Tongue (tissue), 2 donors: ENCODE results near the gene CRIP1. TPM values are rescaled to one million over a fixed set of nuclear protein-coding genes. Genes with fewer than 3 reads are reported as not detected.
A peak's percentile ranks its signal among the peaks of the same experiment; 100 is the strongest.

Experiments
- DNase-seq: peaks from one replicate; pipeline ENCODE4 v3.0.0-alpha.2; 2015
- total RNA-seq: library from RNA; depleted of rRNA; stranded (reverse); fragments of >200 nt; gene quantifications from one replicate; pipeline ENCODE4 v1.2.3, GENCODE V29; 2014

Gene CRIP1, protein sequence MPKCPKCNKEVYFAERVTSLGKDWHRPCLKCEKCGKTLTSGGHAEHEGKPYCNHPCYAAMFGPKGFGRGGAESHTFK
- 49.3 TPM for total RNA-seq

DNA sequence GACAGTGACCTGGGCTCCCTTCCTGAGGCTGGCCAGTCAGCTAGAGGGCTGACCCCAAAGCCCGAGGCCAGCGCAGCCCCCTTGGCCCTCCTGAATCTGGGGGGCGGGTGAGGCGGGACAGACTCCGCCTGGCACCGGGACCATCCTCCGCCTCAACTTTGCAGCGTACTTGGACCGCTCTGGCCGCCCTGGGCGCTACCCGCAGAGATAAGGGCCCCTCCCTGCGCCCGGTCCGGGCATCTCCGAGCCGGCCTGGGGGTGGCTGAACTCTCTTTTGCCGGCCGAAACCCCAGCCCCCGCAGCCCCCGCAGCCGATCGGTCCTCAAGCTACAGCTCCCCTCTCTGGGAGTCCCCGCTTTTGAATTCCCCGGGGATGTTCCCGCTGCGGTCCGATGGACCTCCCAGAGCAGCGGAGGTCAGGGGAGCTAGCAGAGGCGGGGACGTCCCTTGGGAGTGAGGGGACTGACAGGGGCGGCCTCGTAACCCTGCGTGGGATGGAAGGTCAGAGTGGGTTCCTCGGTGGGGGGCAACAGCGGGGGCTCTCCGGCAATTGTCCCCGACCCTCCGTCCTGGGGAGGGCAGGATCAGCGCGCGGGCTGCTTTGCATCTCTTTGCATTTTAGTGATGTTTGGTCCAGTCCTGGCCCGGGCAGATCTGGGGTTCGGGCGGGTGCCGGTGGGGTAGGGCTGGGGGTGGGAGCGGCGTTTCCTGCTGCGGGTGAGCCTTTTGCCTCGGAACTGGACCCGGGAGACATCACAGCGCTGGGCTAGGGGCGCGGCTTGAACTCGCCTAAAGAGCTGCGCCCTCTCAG, at the start of gene CRIP1:
TSS of gene CRIP1 (plus strand) at position 724 of the 811 bp plus-strand sequence. CDS start 374 bp downstream, outside the sequence.
- DNase-seq, result no peak

DNA sequence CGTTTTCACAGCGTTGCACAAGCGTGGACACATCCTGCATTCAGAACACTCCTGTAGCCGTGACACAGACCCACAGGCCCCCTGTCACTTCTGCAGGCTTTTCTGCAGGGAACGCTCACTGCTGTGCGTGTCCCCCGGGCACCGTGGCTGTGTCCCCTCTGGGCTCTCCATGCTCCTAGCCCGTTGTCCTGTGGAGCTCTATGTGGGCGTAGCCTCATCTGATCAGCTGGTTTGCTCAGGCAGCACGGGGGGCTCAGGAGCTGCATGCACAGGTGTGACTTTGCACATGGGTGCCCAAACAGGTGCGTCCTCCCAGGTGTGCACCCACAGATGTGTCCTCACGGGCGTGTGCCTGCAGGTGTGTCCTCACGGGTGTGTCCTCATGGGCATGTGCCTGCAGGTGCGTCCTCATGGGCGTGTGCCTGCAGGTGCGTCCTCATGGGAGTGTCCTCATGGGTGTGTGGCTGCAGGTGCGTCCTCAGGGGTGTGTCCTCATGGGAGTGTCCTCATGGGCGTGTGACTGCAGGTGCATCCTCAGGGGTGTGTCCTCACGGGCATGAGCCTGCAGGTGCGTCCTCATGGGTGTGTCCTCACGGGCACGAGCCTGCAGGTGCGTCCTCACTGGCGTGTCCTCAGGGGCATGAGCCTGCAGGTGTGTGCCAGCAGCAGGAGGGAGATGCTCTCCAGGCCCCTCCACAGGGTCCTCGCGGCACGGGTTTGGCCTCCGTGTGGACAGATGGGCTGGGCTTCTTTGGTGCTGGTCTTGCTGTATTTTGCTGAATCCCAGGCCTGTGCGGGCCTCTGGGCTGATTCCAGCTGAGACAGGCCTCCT, 49.6 kb upstream of the CRIP1 start:
- DNase-seq, result no peak

DNA sequence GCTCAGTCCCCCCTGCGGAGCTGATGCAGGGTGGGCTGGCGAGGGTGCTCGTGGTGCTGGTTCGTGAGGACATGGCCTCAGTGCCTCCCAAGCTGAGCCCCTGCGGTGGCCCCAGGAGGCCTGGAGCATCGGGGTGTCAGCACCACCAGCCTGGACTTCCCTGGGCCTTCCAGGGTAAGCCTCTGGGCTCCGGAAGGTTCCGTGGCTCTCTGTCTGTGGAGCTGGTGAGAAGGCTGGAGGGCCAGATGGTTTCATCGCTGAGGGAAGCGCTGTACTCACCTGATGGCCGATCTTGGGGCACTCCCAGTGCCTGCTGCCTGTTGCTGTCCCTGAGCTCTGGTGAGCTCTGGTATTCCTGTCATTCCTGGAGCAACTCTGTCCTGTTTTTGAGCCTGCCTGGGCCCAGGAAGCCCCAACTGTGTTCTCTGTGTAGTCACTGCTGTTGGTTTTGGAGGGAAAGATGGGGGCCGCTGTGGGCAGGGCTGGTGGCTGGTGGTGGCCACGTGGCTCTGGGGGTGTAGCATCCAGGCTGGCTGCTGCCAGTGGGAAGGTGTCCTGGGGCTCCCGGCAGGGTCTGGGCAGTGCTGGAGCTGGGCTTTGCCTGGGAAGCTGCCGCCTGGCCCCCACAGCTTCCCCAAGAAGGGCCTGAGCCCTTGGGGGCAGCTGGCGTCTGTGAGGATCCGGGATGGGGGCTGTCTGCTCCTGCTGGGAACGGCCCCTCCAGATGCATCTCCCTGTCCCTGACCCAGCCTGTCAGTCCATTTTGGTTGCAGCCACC, 48.8 kb upstream of the CRIP1 start:
- no peak for DNase-seq

DNA sequence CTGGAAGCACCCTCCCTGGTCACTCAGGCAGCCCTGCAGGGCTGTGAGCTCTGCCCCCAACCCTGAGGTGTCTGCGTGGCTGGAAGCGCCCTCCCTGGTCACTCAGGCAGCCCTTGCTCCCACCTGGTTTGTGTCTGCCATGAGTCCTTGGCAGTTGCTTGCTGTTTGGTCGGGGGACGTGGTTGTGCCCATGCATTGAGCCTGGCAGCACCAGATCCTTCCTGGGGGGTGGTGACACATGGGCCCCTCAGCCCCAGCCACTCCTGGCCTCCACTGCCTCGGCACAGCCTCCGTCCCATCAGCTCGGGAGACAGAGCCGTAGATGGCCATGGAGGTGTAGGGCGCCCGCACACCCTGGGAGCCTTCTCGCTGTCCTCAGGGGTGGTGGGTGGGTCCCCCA, 47.5 kb upstream of the CRIP1 start:
- DNase-seq, result no peak

DNA sequence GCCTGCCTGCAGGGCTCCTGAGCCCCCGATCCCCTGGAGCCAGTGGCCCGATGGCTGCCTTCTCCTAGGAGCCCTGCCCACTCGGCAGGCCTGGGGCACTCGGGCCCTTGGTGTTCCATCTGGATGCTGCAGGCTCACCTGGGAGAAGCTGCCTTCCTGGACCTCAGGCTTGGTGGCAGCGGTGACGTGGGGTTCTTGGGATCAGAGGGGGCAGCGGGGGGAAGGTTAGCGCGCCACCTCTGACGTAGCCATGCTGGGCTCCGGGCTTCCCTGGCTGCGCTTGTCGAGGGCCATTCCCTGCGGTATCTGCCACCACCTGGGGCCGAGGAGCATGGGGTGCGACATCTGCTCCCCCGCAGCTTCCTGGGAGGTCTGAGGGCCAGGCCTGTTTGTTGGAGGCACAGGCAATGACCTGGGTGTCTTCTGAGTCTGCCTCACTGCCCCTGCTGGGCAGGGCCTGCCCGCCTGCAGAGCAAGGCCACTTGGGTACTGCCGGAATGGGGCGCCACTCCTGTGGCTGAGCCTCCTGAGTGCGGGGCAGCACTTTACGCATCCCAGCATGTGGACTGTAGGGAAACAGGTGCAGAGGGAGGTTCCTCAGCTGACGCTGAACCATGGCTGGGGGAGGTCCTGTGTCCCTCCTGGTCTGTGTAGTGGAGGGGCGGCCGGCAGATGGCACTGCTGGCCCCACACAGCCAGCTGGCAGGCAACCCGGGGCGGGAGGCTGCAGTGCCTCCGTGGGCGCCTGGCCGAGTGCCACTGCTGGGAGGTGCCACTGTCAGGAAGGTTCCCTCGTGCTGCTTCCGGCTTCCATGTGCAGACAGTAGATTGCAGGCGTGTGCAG, 46.8 kb upstream of the CRIP1 start:
- peak; percentile 51 for DNase-seq

DNA sequence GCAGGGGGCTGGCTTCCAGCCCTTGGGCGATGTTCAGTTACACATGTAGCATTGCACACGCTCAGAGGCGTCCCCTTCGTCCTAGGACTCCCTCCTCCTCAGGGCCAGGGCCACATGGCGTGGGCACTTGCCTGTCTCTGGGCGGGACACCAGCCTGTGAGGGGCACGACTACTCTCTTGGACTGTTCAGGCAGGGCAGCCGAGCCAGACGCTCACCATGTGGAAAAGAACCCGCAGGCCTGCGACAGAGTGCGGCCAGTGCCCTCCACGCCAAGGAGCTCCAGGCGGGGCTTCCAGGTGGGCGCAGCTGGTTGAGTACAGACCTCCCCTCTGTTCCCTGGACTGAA, 46.2 kb upstream of the CRIP1 start:
- no peak for DNase-seq

DNA sequence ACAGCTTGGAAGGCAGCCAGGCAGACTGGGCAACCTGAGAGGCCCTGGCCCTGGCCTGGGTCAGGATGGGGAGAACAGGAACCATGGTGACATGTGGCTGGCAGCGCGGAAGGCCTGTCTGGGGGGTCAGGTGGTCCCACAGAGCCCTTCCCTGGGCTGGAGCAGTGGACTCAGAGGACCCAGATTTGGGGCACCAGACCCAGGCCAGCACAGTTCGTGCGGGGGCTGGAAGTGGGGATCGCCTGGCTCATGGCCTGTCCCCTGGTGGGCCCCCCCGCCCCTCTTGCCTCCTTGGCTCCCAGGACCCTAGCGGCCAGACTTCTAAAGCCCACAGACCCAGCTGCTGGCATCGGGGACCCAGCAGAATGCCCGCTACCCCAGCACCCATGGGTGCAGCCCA, 45.7 kb upstream of the CRIP1 start:
- DNase-seq, result no peak

DNA sequence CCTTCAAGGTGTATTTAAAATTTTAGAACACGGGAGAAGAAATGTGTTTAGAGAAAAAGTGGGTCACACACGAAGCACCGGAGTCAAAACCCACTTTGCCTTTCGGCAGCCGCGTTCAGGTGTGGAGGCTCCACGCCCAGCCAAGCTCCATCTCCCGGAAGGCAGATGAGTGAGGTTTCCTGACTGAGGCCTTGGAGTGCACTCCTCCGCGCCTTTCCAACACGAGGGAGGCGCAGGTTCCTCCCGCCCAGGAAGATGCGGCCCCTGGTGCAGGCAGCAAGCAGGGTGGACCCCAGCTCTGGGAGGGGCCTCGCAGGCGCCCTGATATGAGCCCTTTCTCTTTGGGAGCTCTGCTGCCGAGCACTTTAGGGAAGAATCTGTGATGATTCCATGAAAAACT, 44.6 kb upstream of the CRIP1 start:
- DNase-seq, result no peak

DNA sequence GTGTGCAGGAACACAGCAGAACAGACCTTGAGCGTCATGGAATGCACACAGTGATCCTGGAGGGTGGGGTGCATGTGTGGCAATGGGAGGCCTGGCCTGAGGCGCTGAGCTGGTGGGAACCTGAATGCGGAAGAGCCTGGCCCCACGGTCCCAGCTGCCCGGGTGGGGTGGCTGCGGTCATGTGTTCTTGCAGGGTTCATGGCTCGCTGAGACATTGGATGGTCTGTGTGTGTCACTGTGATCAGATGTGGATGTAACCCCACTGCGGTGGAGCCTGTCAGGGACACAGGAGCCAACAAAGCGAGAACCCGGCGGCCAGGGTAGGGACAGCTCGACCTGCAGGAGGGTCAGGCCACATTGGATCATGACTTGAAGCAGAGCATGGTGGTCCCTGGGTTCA, 43.9 kb upstream of the CRIP1 start:
- no peak for DNase-seq

DNA sequence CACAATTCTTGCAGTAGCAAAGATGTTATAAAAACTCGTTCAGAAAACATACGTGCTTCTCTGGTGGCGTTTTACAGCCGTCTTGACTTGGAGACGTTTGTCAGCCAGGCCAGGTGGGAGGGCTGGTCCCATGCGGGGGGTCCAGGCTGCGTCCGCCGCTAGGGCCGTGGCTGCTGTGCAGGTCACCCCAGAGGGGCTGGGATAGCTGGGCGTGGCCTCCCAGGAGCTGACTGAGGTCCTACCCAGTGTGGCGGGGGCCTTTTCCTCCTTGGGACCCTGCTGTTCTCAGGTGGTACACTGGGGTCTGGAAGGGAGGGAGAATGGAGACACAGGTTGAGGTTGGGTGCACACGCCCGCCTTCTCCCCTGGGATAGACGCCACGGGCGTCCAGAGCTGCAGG, 41.8 kb upstream of the CRIP1 start:
- no peak for DNase-seq

DNA sequence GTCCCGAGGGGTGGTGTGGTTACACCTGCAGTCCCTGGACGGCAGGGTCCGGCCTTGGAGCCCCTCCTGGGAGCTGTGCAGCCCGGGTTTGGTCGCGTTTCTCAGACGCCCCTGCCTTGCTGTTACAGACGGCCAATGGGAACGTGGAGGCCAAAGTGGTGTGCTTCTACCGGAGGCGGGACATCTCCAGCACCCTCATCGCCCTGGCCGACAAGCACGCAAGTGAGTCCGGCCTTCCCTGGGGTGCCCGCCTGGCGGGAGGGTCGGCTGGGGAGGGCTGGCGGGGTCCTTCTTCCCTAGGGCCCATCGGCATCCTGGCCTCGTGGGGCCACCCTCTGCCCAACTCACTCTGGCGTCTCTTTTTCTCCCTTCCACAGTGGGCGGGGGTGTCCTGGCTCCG, 41.4 kb upstream of the CRIP1 start:
- no peak for DNase-seq

DNA sequence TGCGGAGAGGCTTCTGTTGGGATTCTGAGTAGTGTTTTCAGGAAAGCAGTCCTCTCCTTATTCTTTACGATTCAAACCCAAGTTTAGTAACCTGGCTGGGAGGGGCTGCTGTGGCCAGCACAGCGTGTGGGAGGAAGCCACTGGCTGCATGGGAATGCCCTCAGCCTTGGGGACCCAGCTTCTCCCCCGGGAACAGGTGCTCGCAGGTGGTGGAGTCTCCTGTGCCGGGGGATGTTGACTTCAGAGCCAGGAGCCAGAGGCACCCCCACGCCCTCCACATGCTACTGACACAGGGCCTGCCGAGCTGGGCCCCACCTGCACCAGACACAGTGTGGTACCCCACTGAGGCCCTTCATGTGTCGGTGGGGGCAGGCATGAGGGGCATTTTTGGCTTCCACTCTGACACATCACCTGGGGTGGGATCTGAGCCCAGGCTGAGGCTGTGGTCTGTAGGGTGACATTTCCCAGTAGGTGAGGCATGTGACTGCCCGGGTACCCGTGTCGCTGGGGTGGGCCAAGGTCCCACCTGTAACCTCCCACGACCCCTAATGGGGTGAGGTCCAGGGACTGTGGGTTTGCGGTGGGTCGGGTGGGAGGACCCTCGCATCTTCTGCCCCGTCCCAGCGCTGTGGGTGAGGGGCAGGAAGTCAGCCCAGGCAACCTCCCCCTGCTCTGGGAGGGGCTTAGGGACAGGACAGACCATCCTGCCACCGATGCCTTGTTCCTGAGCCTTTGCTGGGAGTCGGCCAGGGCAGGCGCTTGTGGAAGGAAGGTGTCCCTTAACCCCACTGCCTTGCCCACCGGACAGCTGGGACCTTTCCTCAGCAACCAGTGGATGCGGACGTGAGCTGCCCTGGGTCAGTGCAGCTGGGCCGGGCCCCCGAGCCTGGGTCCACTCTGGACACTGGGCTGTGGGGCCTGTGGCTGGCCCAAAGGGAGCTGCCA, 40.5 kb upstream of the CRIP1 start:
- DNase-seq, result no peak

DNA sequence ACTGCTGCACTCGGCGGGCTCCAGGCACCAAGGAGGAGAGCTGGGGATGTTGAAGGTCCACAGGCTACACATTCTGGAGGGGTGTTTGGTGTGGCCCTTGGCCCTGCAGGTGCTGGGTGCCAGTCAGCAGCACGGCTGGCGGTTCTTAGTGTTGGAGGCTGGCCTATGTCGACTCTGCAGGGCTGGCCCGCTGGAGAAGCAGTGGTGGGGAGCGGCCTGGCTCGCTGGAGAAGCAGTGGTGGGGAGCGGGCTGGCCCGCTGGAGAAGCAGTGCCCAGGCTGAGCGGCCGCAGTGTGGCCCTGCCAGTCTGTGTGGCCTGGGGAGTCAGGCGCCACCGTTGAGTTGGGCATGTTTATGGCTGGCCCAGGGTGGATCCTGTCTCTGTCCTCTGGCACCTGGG, 39.7 kb upstream of the CRIP1 start:
- DNase-seq, result no peak

DNA sequence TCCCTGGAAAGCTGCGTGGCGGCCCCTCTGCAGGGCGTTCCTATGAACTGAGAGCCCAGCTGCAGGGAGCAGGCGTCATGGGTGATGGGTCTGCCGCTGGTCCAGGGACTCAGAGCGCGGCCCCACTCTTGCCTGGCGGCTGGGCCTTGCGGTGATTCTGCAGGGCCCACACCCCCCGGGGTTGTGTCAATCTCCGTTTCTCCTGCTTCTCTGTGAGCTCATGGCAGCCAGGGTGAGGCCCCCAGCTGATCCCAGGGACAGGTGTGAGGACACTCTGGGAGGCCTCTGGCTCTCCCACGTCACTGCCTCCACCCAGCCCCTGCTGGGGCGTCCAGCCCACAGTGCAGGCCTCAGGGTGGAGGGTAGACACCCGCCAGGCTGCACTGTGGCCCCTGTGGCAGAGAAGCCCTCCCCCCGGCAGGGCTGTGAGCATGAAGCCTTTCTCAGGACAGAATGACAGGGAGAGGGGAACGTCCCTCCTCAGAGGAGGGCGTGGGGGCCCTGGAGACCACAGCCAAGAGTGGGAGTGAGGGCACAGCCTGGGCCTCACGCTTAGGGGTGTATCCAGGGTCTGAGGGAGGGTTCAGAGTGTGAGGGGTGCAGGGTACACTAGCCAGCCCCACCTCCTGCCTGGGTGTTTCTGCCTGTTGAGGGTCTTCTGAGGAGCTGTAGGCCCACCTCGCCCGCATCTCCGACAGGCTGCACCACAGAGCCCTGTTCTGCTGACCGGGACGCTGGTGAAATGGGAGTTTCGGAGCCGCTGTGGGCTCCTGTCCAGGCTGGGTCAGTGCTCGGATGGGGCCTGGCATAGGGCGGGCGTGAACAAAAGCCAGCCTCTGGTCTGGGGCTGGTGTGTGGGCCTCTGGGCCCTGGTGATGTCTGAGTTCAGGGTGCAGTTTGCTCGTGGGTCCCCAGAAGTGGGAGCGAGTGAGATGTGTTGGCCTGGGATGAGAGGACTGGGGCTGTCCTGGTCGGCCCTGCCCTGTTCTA, 38.7 kb upstream of the CRIP1 start:
- DNase-seq, result peak; percentile 62

DNA sequence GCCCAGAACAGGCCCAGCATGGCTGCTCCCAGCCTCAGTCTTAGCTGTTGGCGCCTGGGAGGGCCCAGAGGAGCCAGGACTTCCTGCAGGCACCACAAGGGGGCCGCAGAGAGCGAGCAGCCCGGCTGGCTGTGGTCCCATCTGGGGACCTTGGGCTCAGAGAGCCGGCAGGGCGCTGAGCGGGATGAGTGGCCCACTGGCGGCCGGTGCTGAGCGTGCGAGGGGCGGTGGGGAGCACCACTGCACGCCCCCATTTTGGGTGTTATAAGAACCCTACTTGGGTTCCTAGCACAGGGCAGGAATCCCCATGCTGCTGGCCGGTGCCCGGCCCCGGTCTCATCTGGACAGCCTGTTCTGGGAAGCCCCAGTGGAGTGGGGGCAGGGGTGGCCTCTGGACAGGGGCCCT, 38.0 kb upstream of the CRIP1 start:
- DNase-seq, result peak; percentile 76

DNA sequence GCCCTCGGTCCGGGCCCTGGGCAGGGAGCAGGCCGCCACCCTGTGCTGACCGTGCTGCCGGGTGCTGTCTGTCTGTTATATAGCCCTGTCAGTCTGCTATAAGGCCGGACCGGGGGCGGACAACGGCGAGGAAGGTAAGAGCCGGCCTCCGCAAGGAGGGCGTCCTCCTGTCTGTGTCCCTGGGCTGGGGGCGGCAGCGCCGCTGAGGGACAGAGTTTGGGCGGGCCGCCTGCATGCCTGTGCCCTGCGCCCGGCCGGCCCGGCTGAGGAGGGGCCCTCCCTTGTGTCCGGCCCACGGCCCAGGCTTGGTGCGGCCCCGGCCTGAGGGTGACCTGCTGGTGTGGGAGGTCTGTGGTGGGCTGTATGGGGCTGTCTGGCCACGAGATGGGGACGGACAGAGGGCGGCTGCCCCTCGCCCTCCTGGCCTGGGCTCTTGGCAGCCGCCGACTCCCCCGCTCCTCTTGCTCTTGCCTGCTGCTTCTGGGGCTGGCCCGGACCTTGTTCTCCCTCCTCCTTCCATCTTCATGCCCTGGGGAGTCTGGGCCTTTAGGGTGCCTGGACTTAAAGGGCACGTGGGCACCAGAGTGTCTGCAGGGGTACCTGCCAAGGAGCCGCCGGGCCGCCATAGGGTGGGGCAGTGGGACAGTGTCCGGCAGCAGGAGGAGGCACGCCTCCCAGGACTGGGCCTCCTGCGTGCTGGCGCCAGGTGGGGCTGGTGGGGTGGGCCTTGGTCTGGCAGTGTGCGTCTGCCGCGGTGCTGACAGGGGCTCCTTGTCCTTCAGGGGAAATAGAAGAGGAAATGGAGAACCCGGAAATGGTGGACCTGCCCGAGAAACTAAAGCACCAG, 37.2 kb upstream of the CRIP1 start:
- DNase-seq, result no peak

DNA sequence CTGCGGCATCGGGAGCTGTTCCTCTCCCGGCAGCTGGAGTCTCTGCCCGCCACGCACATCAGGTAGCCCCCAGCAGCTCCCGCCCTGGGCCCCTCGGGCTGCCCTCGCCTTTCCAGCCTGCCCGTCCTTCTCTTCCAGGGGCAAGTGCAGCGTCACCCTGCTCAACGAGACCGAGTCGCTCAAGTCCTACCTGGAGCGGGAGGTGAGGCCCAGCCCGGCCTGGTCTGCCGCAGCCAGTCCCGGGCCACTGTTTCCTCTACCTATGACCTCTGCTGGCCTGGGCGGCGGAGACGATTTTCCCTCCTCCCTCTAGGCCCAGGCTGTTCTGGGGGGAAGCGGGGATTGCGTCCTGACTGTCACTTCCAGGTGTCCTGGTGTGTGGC, 36.6 kb upstream of the CRIP1 start:
- DNase-seq, result no peak
